Measurements from ENCODE around the gene MYZAP. TPM values are rescaled to one million over a fixed set of nuclear protein-coding genes. Genes with fewer than 3 reads are reported as not detected.

MYZAP gene
- total and polyA plus RNA-seq, 2 of the 13 experiments (the other 11 are each of a cell fraction or from before 2014, with no cell fraction given), result not detected

- in situ Hi-C loops (cut with HindIII; ENCODE audit: extremely low pct_ligation_motif_present, low pct_unique_long_range_greater_than_20kb), result loop anchor here (5.0 kb wide), 1 partner anchor 50 kb away; no protein-coding TSS in a partner anchor
These were observed 29.4 kb upstream of the MYZAP start for GRCh38 chr15:57562196-57562769.

More at GRCh38 chr15:57562196-57562769, 29.4 kb upstream of the MYZAP start:
- Histone ChIP-seq H3K4me3 (replicated peaks in 1 of 3; ENCODE audit: insufficient read depth in 1 of 3, low read depth in 2 of 3, low read length in 3 of 3) (no peak overlapping the region), H2AFZ (ENCODE audit: low read length) (no peak overlapping the region), H3K27me3 (ENCODE audit: control insufficient read depth in 1 of 2, insufficient read depth in 2 of 2, low read length in 2 of 2) (0 out of 5 replicates have a peak, but pooled peaks cover 0 to 4% of the 10 kb centered on the region in 2 experiments), H3K36me3 (replicated peaks in 1 of 2; ENCODE audit: control insufficient read depth in 1 of 2, insufficient read depth in 2 of 2, low read length in 2 of 2) (no peaks in the 10 kb centered on the region), H3K9ac (ENCODE audit: insufficient read depth, low read depth, low read length) (no peak overlapping the region), H3K79me2 (ENCODE audit: insufficient read depth, low read length) (no peaks in the 10 kb centered on the region), H3K4me1 (ENCODE audit: insufficient read depth, low read length) (peaks cover 11% of the 10 kb centered on the region), H3K4me2 (ENCODE audit: low read depth, low read length) (no peak overlapping the region), H3K27ac (ENCODE audit: extremely low read length, insufficient read depth, low read length) (no peak overlapping the region), H3K9me3 (ENCODE audit: low read length) (no peaks in the 10 kb centered on the region), H4K20me1 (ENCODE audit: insufficient read depth, low read length) (no peaks in the 10 kb centered on the region)
- intact Hi-C loops (cut with micrococcal nuclease; ENCODE audit: unreplicated experiment), result loop anchor here (5.0 kb wide), 1 partner anchor 300 kb away; no protein-coding TSS in a partner anchor
- WGBS (ENCODE audit: low lambda C conversion rate), result 52% methylated on average over 6 of the region's 11 CpGs
- ChIA-PET CTCF (ENCODE audit: low intra/inter-chr PET ratio, low total read pairs) (no interaction called here), POLR2A (no interaction called here)
- ATAC-seq (no peak), DNase-seq (ENCODE audit: low spot score) (no peak), FAIRE-seq (no peak)
- TF ChIP-seq ZNF431 (CRISPR knock-in tag; IDR thresholded peaks at IDR 0.05; ENCODE audit: borderline replicate concordance, low read depth), result no peak
- TF ChIP-seq XRCC5 (optimal IDR thresholded peaks at IDR 0.05; ENCODE audit: low read length), result no peak
- no peak for TF ChIP-seq ZFP37 (CRISPR knock-in tag; IDR thresholded peaks at IDR 0.05; ENCODE audit: borderline replicate concordance)
- TF ChIP-seq PAF1 (CRISPR knock-in tag; IDR thresholded peaks at IDR 0.05), result no peak
- TF ChIP-seq, protein P1, sequence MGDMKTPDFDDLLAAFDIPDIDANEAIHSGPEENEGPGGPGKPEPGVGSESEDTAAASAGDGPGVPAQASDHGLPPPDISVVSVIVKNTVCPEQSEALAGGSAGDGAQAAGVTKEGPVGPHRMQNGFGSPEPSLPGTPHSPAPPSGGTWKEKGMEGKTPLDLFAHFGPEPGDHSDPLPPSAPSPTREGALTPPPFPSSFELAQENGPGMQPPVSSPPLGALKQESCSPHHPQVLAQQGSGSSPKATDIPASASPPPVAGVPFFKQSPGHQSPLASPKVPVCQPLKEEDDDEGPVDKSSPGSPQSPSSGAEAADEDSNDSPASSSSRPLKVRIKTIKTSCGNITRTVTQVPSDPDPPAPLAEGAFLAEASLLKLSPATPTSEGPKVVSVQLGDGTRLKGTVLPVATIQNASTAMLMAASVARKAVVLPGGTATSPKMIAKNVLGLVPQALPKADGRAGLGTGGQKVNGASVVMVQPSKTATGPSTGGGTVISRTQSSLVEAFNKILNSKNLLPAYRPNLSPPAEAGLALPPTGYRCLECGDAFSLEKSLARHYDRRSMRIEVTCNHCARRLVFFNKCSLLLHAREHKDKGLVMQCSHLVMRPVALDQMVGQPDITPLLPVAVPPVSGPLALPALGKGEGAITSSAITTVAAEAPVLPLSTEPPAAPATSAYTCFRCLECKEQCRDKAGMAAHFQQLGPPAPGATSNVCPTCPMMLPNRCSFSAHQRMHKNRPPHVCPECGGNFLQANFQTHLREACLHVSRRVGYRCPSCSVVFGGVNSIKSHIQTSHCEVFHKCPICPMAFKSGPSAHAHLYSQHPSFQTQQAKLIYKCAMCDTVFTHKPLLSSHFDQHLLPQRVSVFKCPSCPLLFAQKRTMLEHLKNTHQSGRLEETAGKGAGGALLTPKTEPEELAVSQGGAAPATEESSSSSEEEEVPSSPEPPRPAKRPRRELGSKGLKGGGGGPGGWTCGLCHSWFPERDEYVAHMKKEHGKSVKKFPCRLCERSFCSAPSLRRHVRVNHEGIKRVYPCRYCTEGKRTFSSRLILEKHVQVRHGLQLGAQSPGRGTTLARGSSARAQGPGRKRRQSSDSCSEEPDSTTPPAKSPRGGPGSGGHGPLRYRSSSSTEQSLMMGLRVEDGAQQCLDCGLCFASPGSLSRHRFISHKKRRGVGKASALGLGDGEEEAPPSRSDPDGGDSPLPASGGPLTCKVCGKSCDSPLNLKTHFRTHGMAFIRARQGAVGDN (CRISPR knock-in tag; IDR thresholded peaks at IDR 0.05), result no peak
- TF ChIP-seq HOXA9 (CRISPR knock-in tag; IDR thresholded peaks at IDR 0.05; ENCODE audit: borderline replicate concordance), result no peak
- BruUV-seq (replicated peaks), result no TSS peak
